Measurements from ENCODE around the gene MICU1.
"Not testable (repeated sequence)": the region's sequence is repeated elsewhere in the genome, so short reads cannot be mapped to it uniquely, and the experiment has no call there.

The MICU1 gene

GRCh38 chr10:72385724-72386123 is 240.2 kb downstream of the MICU1 start:
- DNase-seq (ENCODE audit: low read depth) = no peak

- DNase-seq (ENCODE audit: low read depth) = not testable (repeated sequence)
These were observed 240.9 kb downstream of the MICU1 start for GRCh38 chr10:72384982-72385381.

- DNase-seq (ENCODE audit: low read depth) = no peak
These were observed 246.1 kb downstream of the MICU1 start for GRCh38 chr10:72379776-72380175.

DNA sequence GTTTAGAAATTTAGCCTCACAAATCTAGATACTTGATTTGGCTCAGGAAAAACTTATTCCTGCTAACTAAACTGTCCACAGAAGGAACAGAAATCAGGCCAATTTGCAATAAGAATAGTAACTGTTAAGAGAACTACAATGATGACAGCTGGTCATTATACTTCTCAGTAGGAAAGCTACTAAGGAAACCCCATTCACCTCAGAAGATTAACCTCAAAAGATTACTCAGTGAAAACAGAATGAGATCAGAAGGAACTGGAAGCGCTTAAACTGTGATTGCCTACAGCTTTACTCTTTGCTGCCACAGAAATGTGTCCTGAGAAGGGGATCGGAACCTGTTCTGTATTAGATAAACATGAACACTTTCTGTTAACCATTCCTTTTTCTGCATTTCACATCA is 246.8 kb downstream of the MICU1 start:
- no peak for DNase-seq (ENCODE audit: low read depth)

GRCh38 chr10:72375585-72375984 is 250.3 kb downstream of the MICU1 start:
- DNase-seq (ENCODE audit: low read depth) = peak; percentile 30

DNA sequence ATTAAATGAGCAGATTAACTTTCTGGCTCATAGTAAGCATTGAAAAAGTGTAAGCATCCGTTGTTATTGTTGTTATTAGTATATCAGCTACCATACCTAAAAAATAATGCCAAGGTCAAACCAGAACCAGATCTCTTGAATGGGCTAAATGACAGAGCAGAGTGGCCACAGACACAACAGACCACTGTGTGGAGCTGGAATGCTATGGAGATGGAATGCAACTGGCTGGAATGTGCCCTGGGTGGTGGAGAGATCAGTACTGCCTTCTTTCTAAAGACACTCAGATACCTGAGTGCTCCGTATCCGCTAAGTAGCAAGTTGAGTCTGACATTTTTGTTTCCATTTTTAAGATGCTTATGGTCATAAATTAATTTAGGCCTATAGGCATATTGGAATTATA is 250.7 kb downstream of the MICU1 start:
- peak; percentile 41 for DNase-seq (ENCODE audit: low read depth)

GRCh38 chr10:72370201-72370722 is 255.6 kb downstream of the MICU1 start:
- DNase-seq (ENCODE audit: low read depth) = no peak

- no peak for DNase-seq (ENCODE audit: low read depth)
These were observed 258.4 kb downstream of the MICU1 start for GRCh38 chr10:72367301-72367960.

DNA sequence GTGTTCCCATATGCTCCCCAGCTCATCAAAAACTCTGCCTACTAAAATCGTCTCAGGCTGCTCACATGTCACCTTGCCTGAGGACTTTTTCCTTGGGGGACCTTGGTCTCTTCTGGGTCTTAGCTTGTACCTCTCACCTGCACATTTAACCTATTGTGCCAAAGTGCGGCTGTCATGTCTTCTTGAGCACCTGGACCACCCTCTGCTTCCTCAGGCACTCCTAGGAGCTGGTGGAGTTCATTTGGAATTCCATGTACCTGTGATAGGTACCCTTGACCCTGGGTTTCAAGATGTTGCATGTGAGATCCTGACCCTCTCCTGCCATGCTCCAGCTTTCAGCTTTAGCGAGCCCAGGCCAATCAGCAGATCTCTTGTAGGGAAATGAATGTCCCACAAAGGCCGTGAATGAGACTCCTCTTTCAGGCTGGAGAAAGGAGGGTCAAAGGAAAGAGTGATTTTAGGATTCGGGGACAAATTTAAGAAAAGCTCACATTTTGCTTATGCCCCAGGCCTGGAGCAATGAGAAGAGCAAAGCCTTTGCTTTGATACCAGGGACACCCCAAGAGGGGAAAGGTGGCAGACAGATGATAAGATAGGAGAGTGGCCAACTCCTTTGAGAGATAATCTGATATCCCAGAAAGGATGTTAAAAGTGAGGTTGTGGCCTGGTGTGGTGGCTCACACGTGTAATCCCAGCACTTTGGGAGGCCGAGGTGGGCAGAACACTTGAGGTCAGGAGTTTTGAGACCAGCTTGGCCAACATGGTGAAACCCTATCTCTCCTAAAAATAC is 260.6 kb downstream of the MICU1 start:
- no peak for DNase-seq (ENCODE audit: low read depth)

DNA sequence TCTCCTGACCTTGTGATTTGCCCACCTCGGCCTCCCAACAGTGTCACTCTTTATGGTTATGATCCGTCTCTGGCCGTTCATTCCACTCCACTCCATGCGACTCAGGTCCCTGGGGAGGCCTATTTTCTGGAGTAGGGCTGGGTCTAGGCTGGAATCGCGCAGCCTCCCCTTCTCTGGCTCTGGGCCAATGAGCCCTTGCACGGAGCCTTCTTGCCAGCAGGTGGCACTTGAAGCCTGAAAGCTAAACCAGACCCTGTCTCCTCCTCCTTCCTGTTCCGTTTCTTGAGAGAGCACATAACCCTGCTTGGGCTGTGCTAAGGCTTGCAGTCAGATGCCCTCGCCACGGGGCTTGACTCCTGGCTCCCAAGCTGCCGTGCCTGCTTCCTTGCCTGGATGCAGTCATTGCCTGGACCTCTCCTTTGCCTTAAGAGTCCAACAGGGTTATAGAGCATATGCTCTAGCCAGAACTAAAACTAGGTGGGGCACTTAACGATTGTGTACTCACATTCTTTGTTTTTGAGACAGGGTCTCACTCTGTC is 261.6 kb downstream of the MICU1 start:
- DNase-seq (ENCODE audit: low read depth) = peak; percentile 94

DNA sequence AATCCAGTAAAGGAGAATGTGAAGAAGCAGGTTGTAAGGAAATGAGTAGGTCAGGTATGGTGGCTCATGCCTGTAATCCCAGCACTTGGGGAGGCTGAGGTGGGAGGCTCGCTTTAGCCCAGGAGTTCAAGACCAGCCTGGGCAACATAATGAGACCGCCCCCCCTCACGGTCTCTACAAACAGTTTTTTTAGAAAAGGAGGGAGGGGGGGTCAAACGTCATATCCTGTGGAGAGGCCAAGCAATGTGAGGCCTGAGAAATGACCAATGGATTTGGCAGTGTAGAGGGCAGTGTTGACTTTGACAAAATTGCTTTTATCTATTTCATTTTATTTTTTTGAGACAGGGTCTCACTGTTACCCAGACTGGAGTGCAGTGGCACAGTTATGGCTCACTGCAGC is 268.9 kb downstream of the MICU1 start:
- DNase-seq (ENCODE audit: low read depth) = no peak

- DNase-seq (ENCODE audit: low read depth) = no peak
These were observed 269.8 kb downstream of the MICU1 start for GRCh38 chr10:72356115-72356514.

GRCh38 chr10:72355214-72355555 is 270.7 kb downstream of the MICU1 start:
- no peak for DNase-seq (ENCODE audit: low read depth)

GRCh38 chr10:72354356-72355213 is 271.3 kb downstream of the MICU1 start, which contains the start of gene DNAJB12:
DNAJB12 (minus strand) TSS chr10:72354919; CDS start chr10:72354897, 22 bp downstream.
- DNase-seq (ENCODE audit: low read depth) = peak; percentile 97

DNA sequence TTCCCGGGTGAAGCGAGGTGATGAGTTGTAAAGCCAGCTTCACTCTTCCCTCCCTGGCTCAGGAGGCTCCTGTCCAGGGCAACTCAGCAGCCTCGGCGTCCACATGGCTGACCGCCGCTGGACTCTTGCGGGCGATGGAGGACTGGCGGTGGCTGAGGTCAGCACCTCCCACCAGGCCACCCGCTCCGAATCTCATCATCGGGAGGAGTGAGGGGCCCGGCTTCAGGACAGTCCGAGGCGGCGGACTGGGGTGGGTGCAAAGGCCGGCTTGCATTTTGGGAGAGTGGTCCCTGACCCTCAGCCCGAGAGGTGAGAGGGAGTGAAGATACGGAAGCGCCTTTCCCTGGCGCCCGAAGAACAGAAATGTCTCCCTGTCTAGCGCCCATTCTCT is 271.9 kb downstream of the MICU1 start:
- DNase-seq (ENCODE audit: low read depth) = peak; percentile 41

DNA sequence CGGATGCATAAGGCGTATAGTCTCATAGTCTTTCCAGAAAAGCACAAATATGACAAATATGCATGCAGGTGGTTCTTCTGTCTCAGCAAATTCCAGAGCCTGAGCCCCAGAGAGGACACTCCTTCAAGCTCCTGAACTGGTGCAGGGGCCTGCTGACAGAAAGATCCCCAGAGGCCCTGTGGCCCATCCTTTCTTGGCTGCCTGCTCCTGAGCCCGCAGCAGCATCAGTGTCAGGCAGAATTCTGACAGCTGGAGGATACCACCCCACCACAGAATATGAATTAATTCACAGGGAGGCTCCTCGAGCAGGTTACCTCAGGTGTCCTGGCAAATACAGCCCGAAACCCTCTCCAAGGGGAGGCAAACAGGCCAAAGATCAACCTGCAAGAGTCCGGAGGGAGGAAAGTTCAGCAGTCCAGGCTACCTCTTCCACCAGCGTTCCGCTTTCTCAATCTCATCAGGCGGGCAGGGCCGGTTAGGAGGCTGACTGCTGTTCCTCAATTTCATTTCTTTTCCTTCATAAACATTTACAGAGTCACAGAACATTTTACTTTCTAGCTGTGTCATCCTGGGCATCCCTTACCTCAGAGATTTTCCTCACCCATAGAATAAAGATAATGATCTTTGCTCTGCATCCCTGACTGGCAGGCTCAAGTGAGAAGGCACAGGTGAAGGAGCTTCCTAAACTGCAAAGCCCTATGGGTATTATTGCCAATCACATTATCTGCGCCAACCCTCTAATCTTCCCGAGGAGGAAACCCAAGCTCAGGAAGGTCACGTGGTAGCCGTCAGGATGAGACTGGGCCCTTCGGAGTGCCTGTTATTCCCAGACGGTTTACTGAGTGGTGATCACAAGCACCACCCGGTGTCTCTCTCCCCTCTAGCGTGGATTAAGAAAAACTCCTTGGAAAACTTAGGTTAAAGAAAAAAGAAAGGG is 272.6 kb downstream of the MICU1 start:
- peak; percentile 54 for DNase-seq (ENCODE audit: low read depth)

- no peak for DNase-seq (ENCODE audit: low read depth)
These were observed 274.4 kb downstream of the MICU1 start for GRCh38 chr10:72351479-72351878.

DNA sequence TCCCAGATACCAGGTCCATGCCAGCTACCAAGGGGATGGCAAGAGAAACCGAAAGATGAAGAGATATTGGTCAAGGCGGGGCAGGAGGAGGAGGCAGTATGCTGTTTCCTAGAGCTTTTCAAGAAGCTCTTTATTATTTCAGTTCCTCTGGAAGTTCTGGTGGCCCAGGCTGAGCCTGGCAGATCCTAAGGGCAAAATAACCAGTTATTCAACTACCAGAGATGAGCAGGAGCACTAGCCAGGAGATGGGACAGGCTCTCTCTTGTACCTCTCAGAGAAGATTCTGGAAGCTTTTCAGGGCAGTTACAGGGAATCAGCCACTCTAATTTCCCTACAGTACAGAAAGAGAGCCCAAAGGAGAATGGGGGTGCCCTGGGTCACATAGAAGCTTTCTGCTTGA is 276.4 kb downstream of the MICU1 start:
- no peak for DNase-seq (ENCODE audit: low read depth)

GRCh38 chr10:72348282-72348681 is 277.6 kb downstream of the MICU1 start:
- no peak for DNase-seq (ENCODE audit: low read depth)

- not testable (repeated sequence) for DNase-seq (ENCODE audit: low read depth)
These were observed 279.8 kb downstream of the MICU1 start for GRCh38 chr10:72346117-72346516.

DNA sequence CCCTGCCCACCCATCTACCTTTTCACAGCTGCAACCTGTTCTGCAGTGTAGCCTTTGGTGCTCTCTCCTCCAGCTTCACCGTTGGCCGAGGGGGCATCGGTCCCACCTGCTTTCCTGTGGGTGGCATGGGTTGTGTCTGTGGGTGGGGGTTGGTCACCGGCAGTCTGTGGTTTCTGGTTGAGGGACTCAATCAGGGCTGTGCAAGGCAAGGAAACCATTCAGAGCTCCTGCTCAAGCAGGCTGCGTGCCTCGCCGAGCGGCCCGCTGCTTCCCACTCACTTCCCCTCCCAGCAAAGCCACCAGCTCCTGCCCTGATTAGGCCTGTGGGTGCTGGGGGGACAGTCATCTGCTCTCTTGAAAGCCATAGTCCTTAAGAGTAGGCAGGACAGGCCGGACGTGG is 280.9 kb downstream of the MICU1 start:
- no peak for DNase-seq (ENCODE audit: low read depth)
